ENCODE measurements around the gene EXOC8.
"Not testable (repeated sequence)": the region's sequence is repeated elsewhere in the genome, so short reads cannot be mapped to it uniquely, and the experiment has no call there.

The EXOC8 gene

DNA sequence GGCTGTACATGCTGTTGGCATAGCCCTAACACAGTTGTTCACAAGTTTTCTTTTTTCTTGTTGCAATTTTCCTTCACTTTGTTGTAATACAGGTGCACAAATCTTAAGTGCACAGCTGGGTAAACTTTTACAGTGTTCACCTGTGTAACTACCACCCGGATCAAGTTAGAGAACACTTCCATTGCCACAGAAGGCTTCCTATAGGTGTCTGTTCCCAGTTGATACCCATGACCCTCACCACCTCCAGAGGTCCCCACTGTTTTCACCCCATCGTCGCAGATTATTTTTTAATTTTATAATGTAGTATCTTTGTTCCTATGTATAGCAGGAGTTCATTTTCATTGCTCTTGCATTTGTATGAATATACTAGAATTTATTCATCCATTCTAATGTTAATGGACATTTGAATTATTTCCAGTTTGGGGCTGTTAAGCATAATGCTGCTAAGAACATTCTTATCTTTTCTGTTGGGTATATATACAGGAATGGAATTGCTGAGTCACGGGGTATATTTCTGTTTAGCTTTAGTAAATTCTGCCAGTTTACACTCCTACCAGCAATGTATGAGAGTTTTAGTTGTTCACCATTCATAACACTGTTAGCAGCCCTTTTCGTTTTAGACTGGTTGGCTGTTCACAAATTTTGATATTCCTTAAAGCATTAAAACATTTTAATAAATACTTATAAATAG, 16.8 kb upstream of the EXOC8 start:
- DNase-seq (ENCODE audit: low read depth): peak; percentile 62
- H3K4me3 ChIP-seq (replicated peaks; ENCODE audit: low read depth, low read length): no peak overlapping the region
- TF ChIP-seq, protein P1, sequence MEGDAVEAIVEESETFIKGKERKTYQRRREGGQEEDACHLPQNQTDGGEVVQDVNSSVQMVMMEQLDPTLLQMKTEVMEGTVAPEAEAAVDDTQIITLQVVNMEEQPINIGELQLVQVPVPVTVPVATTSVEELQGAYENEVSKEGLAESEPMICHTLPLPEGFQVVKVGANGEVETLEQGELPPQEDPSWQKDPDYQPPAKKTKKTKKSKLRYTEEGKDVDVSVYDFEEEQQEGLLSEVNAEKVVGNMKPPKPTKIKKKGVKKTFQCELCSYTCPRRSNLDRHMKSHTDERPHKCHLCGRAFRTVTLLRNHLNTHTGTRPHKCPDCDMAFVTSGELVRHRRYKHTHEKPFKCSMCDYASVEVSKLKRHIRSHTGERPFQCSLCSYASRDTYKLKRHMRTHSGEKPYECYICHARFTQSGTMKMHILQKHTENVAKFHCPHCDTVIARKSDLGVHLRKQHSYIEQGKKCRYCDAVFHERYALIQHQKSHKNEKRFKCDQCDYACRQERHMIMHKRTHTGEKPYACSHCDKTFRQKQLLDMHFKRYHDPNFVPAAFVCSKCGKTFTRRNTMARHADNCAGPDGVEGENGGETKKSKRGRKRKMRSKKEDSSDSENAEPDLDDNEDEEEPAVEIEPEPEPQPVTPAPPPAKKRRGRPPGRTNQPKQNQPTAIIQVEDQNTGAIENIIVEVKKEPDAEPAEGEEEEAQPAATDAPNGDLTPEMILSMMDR (IDR thresholded peaks at IDR 0.05; ENCODE audit: low read length, missing control alignments): no peak

DNA sequence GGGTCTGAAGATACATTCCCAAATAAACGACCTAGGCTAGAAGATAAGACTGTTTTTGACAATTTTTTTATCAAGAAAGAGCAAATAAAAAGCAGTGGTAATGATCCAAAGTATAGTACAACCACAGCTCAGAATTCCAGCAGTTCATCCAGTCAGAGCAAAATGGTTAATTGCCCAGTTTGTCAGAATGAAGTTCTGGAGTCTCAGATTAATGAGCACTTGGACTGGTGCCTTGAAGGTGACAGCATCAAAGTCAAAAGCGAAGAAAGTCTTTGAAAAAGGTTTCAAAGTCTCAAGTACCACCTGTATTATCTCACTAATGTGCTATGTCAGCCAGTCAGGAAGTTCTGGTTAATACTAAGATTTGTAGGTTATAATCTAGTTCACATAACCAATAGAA, 15.4 kb upstream of the EXOC8 start:
- DNase-seq (ENCODE audit: low read depth): no peak
- TF ChIP-seq, protein P1 (IDR thresholded peaks at IDR 0.05; ENCODE audit: low read length, missing control alignments): no peak
- no peak overlapping the region for H3K4me3 ChIP-seq (replicated peaks; ENCODE audit: low read depth, low read length)

DNA sequence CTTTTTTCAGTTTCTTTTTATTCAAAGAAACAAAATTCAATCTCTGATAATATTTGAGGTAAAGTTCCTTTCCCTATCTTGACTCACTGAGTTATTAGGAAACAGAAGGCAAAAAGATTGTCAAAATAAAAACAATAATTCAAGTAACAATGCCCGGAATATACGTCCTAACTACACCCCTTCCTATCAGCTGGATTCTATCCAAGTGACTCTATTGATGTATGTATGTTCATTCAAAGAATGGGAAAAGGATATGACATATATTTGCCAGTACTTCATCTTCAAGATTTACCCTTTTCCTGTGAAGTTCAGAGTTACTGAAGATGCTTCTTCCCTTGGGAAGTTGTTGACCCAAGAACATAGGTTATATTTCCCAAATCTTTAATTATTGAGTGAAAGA, 14.2 kb upstream of the EXOC8 start:
- H3K4me3 ChIP-seq (replicated peaks; ENCODE audit: low read depth, low read length): no peak overlapping the region
- DNase-seq (ENCODE audit: low read depth): peak; percentile 43
- TF ChIP-seq, protein P1 (IDR thresholded peaks at IDR 0.05; ENCODE audit: low read length, missing control alignments): no peak

DNA sequence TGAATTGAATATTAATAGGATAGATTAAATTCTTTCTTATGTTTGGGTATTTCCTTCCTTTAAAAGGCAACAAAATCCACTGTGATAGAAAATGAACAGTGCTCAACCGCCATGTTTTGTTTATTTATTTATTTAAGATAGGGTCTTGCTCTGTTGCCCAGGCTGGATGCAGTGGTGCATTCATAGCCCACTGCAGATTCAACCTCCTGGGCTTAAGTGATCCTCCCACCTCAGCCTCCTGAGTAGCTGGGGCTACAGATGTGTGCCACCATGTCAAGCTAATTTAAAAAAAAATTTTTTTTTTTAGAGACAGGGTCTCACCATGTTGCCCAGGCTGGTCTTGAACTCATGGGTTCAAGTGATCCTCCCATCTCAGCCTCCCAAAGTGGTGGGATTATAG, 11.2 kb upstream of the EXOC8 start:
- not testable (repeated sequence) for DNase-seq (ENCODE audit: low read depth); H3K4me3 ChIP-seq (replicated peaks; ENCODE audit: low read depth, low read length)

DNA sequence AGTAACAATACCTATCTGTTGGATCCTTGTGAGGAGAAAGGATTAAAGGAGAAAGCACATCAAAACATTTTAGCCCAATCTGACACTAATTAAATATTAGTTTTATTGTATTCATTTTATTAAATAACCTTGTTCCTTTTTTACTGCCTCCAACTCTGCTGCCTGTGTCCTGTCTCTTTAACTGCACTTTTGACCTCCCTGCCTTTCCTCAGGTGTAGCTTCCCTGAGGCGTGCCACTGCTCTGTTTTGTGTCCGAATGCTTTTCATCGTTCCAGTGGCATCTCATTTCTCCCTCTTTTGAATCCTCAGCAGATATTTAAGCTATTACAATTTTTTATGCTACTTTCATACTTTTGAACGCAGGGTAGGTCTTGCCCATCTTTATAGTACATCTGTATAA, 10.8 kb upstream of the EXOC8 start:
- TF ChIP-seq, protein P1 (IDR thresholded peaks at IDR 0.05; ENCODE audit: low read length, missing control alignments): no peak
- H3K4me3 ChIP-seq (replicated peaks; ENCODE audit: low read depth, low read length): no peak overlapping the region
- DNase-seq (ENCODE audit: low read depth): no peak

DNA sequence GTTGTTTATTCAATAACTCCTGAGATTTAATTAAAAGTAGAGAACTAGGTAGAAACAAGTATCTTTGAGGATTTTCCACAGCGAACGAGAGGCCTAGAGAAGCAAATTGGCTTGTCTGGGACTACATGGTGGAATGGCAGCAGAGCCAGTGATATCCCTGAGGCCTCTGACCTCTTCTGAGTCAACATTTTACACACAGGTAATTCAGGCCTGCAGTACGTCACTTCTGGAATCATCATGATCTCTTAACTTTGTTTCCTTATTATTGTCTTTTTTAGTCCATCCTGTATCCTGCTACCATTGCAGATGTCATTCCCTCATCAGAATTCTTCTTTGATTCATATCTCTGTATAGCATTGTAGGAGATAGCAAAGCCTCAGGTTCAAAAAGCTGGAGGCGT, 10.3 kb upstream of the EXOC8 start:
- TF ChIP-seq, protein P1 (IDR thresholded peaks at IDR 0.05; ENCODE audit: low read length, missing control alignments): no peak
- H3K4me3 ChIP-seq (replicated peaks; ENCODE audit: low read depth, low read length): no peak overlapping the region
- DNase-seq (ENCODE audit: low read depth): no peak

DNA sequence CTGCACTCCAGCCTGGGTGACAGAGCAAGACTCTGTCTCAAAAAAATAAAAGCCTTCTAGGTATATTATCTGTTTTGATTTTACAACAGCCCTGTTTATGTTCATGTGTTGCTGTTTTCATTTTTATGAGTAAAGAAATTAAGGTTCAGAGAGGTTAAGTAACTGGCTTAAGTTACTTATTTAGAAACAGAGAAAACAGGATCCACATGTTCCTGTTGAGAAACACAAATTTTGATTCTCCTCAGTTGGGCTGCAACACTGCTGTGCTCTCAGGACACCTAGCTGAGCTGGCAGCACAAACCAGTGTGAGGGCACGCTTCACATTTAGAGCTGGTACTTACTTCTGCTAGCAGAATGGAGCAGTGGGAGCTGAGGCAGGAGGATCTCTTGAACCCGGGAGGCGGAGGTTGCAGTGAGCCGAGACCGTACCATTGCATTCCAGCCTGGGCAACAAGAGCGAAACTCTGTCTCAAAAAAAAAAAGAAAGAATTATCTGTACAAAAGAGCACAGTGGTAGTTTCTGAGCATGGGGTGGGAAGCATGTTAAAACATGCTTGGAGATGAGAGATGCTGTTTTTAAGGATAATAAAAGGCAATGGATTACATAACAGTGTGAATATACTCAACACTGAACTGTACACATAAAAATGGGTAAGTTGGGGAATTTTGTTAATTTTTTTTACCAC, 2.8 kb upstream of the EXOC8 start:
- no peak for DNase-seq (ENCODE audit: low read depth)
- TF ChIP-seq, protein P1 (IDR thresholded peaks at IDR 0.05; ENCODE audit: low read length, missing control alignments): no peak
- H3K4me3 ChIP-seq (replicated peaks; ENCODE audit: low read depth, low read length): no peak overlapping the region

All from fibroblast of pulmonary artery (primary cell).